Gastroesophageal sphincter (tissue), 4 donors: ENCODE measurements around the gene ARFGAP2. TPM values are rescaled to one million over a fixed set of nuclear protein-coding genes. Genes with fewer than 3 reads are reported as not detected.

Source experiments
- ATAC-seq: fragments of 150-250 bp; one replicate; pipeline ENCODE4 v1.9.1; 2016; ENCODE audit warnings: mild to moderate bottlenecking, moderate library complexity
- H3K27ac ChIP-seq, 4 donors: fragments of 200-600 bp; sonication (generic) in 3 of 4; 1 replicate in 3 of 4; 2 replicates in 1 of 4; pipeline ENCODE4 v1.5.1; 2016 to 2019
- H3K27me3 ChIP-seq: fragments of 200-600 bp; sonication (generic); one replicate; pipeline ENCODE4 v1.5.1; 2019
- H3K36me3 ChIP-seq, 2 donors: fragments of 200-600 bp; sonication (generic); one replicate each; pipeline ENCODE4 v1.5.1; 2019; ENCODE audit warnings: control low read depth in 1 of 2
- H3K4me1 ChIP-seq, 3 donors: fragments of 200-600 bp; sonication (generic); 1 replicate in 2 of 3; 2 replicates in 1 of 3; pipeline ENCODE4 v1.5.1; 2016 to 2019; ENCODE audit warnings: control low read depth in 2 of 3
- H3K4me3 ChIP-seq, 2 donors: fragments of 200-600 bp; sonication (generic); one replicate each; pipeline ENCODE4 v1.5.1; 2019; ENCODE audit warnings: mild to moderate bottlenecking in 1 of 2, moderate library complexity in 1 of 2
- H3K9me3 ChIP-seq, 3 donors: fragments of 200-600 bp; sonication (generic); one replicate each; pipeline ENCODE4 v1.5.1; 2017 to 2019; ENCODE audit warnings: control low read depth in 2 of 3
- EP300 ChIP-seq: sonication (generic); formaldehyde crosslinking; IDR thresholded peaks from one replicate; pipeline ENCODE4 v1.6.1; 2017; ENCODE audit warnings: antibody characterized with exemption, mild to moderate bottlenecking
- POLR2A ChIP-seq, 2 donors: fragments of 450-650 bp; IDR thresholded peaks; one replicate each; pipeline ENCODE4 v1.6.1; 2017; ENCODE audit warnings: antibody characterized with exemption in 2 of 2, mild to moderate bottlenecking in 2 of 2, moderate library complexity in 1 of 2
- POLR2AphosphoS5 ChIP-seq: sonication (generic); formaldehyde crosslinking; IDR thresholded peaks from one replicate; pipeline ENCODE4 v1.6.1; 2017; ENCODE audit warnings: antibody characterized with exemption
- WGBS, 2 donors: methylation state at CpG; one replicate each; pipeline ENCODE4 v1.1.5; 2018; ENCODE audit warnings: low coverage in 1 of 2; 5-methylcytosine and 5-hydroxymethylcytosine counted together
- total RNA-seq, 4 donors: library from RNA; depleted of rRNA; stranded (reverse); fragments of >200 nt; gene quantifications; one replicate each; pipeline ENCODE4 v1.1.0, GENCODE V29; 2016
- TF ChIP-seq, protein P1 (sequence below), 4 experiments: fragments of 200-600 bp in 2 of 4; fragments of 450-650 bp in 2 of 4; sonication (generic) in 1 of 4; IDR thresholded peaks; one replicate each; pipeline ENCODE4 v1.5.1; 2017 to 2019; ENCODE audit warnings: antibody characterized with exemption in 4 of 4, mild to moderate bottlenecking in 2 of 4, moderate library complexity in 2 of 4

ARFGAP2 gene
- total RNA-seq, 4 donors from 2014 or later, result 127 to 223 (median 198) TPM

DNA sequence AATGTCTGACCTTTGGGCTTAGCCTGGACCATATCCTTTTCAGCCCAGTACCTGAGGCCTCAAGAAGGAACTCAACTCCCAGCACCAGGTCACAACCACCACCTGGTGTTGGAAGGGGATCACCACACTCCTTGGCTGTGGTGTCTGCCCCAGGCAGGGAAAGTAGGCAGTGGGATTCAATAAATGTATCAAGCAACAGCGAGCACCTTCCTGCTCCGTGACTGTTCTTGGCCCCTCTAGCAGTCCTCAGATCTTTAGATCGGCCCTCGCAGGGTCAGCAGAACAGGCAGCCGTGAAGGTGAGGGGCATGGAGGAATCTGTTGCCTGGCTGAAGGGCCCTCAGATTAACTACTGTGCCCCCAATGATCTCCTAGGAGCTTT lies 15.9 kb downstream of the ARFGAP2 start:
- no peaks in the 10 kb centered on the region for H3K9me3 ChIP-seq
- no peak for ATAC-seq
- H3K27ac ChIP-seq, result no peak overlapping the region
- peaks cover 0 to 21% (median 0%) of the 10 kb centered on the region in 3 donors for H3K4me1 ChIP-seq
- H3K4me3 ChIP-seq, result no peak overlapping the region
- 60 to 80% methylated on average over 1 of the region's 5 CpGs for WGBS, 2 donors
- no peaks in the 10 kb centered on the region for H3K27me3 ChIP-seq
- no peak for TF ChIP-seq POLR2AphosphoS5
- TF ChIP-seq POLR2A (IDR thresholded peaks at IDR 0.05), result no peak
- TF ChIP-seq, protein P1, sequence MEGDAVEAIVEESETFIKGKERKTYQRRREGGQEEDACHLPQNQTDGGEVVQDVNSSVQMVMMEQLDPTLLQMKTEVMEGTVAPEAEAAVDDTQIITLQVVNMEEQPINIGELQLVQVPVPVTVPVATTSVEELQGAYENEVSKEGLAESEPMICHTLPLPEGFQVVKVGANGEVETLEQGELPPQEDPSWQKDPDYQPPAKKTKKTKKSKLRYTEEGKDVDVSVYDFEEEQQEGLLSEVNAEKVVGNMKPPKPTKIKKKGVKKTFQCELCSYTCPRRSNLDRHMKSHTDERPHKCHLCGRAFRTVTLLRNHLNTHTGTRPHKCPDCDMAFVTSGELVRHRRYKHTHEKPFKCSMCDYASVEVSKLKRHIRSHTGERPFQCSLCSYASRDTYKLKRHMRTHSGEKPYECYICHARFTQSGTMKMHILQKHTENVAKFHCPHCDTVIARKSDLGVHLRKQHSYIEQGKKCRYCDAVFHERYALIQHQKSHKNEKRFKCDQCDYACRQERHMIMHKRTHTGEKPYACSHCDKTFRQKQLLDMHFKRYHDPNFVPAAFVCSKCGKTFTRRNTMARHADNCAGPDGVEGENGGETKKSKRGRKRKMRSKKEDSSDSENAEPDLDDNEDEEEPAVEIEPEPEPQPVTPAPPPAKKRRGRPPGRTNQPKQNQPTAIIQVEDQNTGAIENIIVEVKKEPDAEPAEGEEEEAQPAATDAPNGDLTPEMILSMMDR (IDR thresholded peaks at IDR 0.05), result no peak
- no peak for TF ChIP-seq EP300
- H3K36me3 ChIP-seq, result peaks cover 0 to 64% of the 10 kb centered on the region in 2 donors

DNA sequence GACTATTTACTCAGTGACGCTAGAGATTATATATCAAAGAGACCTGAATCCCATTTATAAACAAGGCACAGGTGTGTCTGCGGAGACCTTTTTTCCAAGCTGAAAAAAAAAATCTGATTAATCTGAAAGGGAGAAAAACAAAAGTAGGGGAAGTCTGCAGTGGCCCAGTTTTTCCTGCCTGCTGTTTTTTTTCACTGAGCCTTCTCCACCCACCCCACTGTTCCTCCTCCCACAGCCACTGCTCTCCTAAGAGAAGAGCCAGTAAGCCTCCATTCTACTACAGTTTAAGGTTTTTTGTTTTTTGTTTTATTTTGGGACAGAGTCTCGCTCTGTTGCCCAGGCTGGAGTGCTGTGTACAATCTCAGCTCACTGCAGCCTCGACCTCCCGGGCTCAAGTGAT lies 18.4 kb downstream of the ARFGAP2 start:
- no peak overlapping the region for H3K27ac ChIP-seq
- no peaks in the 10 kb centered on the region for H3K27me3 ChIP-seq
- 74% methylated on average over 4 of the region's 5 CpGs for WGBS, 2 donors
- no peak overlapping the region for H3K4me3 ChIP-seq
- no peak for ATAC-seq
- H3K36me3 ChIP-seq, result peaks cover 0 to 47% of the 10 kb centered on the region in 2 donors
- TF ChIP-seq POLR2A (IDR thresholded peaks at IDR 0.05) (no peak), EP300 (no peak), POLR2AphosphoS5 (no peak)
- TF ChIP-seq, protein P1 (IDR thresholded peaks at IDR 0.05), result no peak
- H3K4me1 ChIP-seq, result peaks cover 0 to 26% (median 4%) of the 10 kb centered on the region in 3 donors
- no peaks in the 10 kb centered on the region for H3K9me3 ChIP-seq

DNA sequence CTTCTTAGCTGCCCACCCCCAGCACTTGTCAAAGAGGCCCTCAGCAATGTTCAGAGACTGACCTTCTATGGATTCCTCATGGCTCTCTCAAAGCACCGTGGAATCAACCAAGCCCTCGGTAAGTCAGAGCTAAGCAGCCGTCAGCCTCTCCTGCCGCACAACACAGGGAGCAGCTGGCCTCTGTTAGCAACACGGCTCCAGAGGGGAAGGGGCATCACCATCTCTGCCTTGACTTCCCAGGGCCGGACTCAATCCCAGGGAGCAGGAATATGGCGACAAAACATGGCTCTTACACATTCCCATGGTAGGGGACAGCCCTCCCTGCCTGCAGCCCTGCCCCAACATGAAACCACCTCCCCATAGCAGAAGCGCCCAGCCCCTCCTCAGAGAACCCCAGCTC lies 18.9 kb downstream of the ARFGAP2 start:
- TF ChIP-seq, protein P1 (IDR thresholded peaks at IDR 0.05), result no peak
- no peak for TF ChIP-seq EP300
- TF ChIP-seq POLR2A (IDR thresholded peaks at IDR 0.05), result no peak
- TF ChIP-seq POLR2AphosphoS5, result no peak
- Histone ChIP-seq H3K4me1 (peaks cover 0 to 29% (median 7%) of the 10 kb centered on the region in 3 donors), H3K4me3 (no peak overlapping the region), H3K27me3 (no peaks in the 10 kb centered on the region), H3K36me3 (peaks cover 0 to 43% of the 10 kb centered on the region in 2 donors), H3K27ac (no peak overlapping the region), H3K9me3 (no peaks in the 10 kb centered on the region)
- ATAC-seq, result no peak
- WGBS, 2 donors, result 63% methylated on average over 2 of the region's 8 CpGs; no CpG with 5 or more reads in 1 of the 2 donors

DNA sequence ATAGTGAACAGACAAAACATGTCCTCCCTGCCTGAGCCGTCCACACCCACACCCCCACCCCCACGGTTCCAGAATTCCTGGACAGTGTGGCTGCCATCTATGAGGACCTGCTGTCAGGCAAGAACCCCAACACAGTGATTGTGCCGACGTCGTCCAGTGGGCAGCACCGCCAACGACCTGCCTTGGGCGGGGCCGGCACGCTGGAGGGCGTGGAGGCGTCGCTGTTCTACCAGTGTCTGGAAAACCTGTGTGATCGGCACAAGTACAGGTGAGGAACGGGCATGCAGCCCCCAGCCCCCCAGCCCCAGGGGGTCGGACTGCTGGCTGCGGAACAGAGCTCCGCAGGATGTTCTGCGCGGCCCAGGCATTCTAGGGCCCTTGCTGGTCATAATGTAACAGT lies 19.7 kb downstream of the ARFGAP2 start:
- Histone ChIP-seq H3K4me1 (peaks cover 0 to 25% (median 9%) of the 10 kb centered on the region in 3 donors), H3K36me3 (peaks cover 0 to 43% of the 10 kb centered on the region in 2 donors), H3K4me3 (no peak overlapping the region), H3K27ac (no peak overlapping the region), H3K27me3 (no peaks in the 10 kb centered on the region), H3K9me3 (no peaks in the 10 kb centered on the region)
- TF ChIP-seq POLR2A (IDR thresholded peaks at IDR 0.05) (no peak), POLR2AphosphoS5 (no peak), EP300 (no peak)
- TF ChIP-seq, protein P1 (IDR thresholded peaks at IDR 0.05), result no peak
- ATAC-seq, result no peak
- no CpG with 5 or more reads among the region's 20 CpGs for WGBS, 2 donors

DNA sequence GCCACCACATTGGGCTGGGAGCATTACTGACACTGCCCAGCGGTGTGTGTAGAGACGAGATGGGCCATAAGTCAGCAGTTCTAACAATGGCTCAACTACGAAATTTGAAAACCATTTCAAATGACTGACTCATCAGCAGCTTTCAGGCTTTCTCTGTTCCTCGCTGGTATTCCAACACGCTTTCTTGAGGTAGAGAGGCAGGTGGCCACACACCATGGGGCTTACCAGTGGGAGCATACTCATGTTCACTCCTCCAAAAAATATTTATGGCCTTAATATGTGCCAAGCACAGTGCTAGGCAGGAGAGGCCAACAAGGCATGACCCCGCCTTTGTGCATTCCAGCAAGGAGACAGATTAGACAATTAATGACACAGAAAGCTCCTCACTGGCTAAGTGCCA lies 20.3 kb downstream of the ARFGAP2 start:
- 95% methylated on average over 3 to 4 of the region's 6 CpGs for WGBS, 2 donors
- H3K36me3 ChIP-seq, result peaks cover 0 to 43% of the 10 kb centered on the region in 2 donors

More for the DNA sequence above, 20.3 kb downstream of the ARFGAP2 start:
- no peak overlapping the region for H3K27ac ChIP-seq
- H3K27me3 ChIP-seq, result no peaks in the 10 kb centered on the region
- no peak for ATAC-seq
- peaks cover 0 to 19% (median 9%) of the 10 kb centered on the region in 3 donors for H3K4me1 ChIP-seq
- no peak overlapping the region for H3K4me3 ChIP-seq
- TF ChIP-seq, protein P1 (IDR thresholded peaks at IDR 0.05), result no peak
- TF ChIP-seq POLR2A (IDR thresholded peaks at IDR 0.05), result no peak
- TF ChIP-seq EP300, result no peak
- no peak for TF ChIP-seq POLR2AphosphoS5
- H3K9me3 ChIP-seq, result no peaks in the 10 kb centered on the region
